ENCODE measurements around the gene VASH1. TPM values are rescaled to one million over a fixed set of nuclear protein-coding genes. Genes with fewer than 3 reads are reported as not detected.

Gene VASH1
- total RNA-seq = 8.6 and 8.7 TPM in 2 replicates

DNA sequence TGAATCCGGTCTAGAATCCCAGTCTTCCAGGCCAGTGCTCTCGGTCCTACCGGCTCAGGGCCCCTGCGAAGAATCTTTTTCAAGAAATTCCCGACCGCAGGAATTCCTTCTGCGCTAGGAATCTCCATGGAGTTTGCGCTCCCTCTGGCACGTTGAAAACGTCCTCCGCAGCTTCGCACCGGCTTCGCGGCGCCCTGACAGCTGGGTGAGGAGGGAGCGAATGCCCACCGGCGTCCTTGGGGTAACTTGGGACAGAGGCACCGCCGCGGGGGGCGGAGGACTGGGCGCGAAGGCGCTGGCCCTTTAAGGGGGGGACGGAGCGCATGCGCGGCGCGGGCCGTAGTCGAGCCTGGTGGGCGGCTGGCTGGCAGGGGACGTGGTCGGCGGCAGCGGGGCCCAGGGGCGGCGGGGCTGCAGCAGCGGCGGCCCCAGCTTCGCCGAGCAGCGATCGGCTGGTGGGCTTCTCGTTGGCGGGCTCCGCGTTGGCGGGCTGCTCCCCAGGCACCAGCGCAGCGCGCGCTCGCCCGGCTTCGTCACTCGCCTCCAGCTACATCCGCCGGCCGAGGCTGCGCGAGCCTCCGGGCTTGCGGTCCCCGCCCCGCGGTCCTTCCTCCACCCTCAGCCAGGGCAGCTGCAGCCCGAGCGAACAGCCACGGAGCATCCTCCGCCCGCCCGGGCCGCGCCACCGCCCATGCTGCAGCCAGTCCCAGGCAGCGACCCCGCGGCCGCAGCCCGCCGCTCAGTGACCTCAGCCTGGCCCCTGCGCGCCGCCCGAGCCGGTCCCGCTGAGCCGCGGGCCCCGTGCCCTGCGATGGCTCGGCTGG lies at the start of gene VASH1:
VASH1 (plus strand) TSS at position 333 of the 824 bp plus-strand sequence. CDS start 1,354 bp downstream, outside the sequence.
- Histone ChIP-seq H3K4me3 (ENCODE audit: low read depth, low read length) (peak within 1 kb of the TSS; percentile 66), H3K36me3 (ENCODE audit: control insufficient read depth, insufficient read depth, low read length) (no peaks in the 10 kb centered on the region), H3K27me3 (ENCODE audit: control insufficient read depth, insufficient read depth, low read length) (peaks cover 9% of the 10 kb centered on the region)
- DNase-seq (ENCODE audit: low read depth) = no peak
- TF ChIP-seq CTCF (IDR thresholded peaks at IDR 0.05; ENCODE audit: insufficient read depth, low read length, poor library complexity, severe bottlenecking) = no peak

DNA sequence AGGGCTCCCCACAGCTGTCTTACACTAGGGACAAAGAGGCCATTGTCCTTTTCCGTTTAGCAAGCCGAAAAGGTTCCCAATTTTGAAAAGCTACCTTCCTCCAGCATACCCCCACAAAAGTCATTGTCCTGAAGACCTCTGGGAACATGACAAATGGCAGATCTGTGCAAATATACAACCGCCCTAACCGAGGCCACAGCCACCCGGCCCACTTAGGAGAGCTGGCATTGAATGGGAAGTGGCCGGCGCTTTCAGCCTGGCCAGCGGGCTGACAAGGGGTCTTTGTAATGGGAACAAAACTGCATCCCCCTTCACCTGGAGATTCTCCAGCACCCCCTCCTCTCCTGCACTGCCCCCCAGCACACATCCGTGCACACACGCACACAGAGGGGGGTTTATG lies 48.1 kb upstream of the VASH1 start:
- no peak for TF ChIP-seq CTCF (IDR thresholded peaks at IDR 0.05; ENCODE audit: insufficient read depth, low read length, poor library complexity, severe bottlenecking)
- no peaks in the 10 kb centered on the region for H3K36me3 ChIP-seq (ENCODE audit: control insufficient read depth, insufficient read depth, low read length)
- no peak overlapping the region for H3K4me3 ChIP-seq (ENCODE audit: low read depth, low read length)
- DNase-seq (ENCODE audit: low read depth) = no peak
- no peaks in the 10 kb centered on the region for H3K27me3 ChIP-seq (ENCODE audit: control insufficient read depth, insufficient read depth, low read length)

DNA sequence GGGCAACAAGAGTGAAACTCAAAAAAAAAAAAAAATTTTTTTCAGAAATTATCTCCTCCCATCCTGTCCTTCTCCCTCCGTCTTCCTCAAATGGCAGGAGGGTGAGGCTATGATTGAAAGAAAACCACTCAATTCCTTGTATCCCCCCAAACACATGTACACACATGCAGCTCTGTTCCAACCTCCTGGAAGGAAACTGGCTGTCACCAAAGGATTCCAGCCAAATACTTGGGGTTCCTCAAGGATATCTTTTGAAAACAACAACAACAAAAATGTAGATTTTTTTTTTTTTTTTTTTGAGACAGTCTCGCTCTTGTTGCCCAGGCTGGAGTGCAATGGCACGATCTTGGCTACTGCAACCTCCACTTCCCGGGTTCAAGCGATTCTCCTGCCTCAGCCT lies 46.8 kb upstream of the VASH1 start:
- no peak overlapping the region for H3K4me3 ChIP-seq (ENCODE audit: low read depth, low read length)
- no peak for TF ChIP-seq CTCF (IDR thresholded peaks at IDR 0.05; ENCODE audit: insufficient read depth, low read length, poor library complexity, severe bottlenecking)
- no peak for DNase-seq (ENCODE audit: low read depth)
- no peaks in the 10 kb centered on the region for H3K36me3 ChIP-seq (ENCODE audit: control insufficient read depth, insufficient read depth, low read length)
- H3K27me3 ChIP-seq (ENCODE audit: control insufficient read depth, insufficient read depth, low read length) = no peaks in the 10 kb centered on the region

- no peaks in the 10 kb centered on the region for H3K36me3 ChIP-seq (ENCODE audit: control insufficient read depth, insufficient read depth, low read length)
- TF ChIP-seq CTCF (IDR thresholded peaks at IDR 0.05; ENCODE audit: insufficient read depth, low read length, poor library complexity, severe bottlenecking) = no peak
- DNase-seq (ENCODE audit: low read depth) = no peak
- no peak overlapping the region for H3K4me3 ChIP-seq (ENCODE audit: low read depth, low read length)
- H3K27me3 ChIP-seq (ENCODE audit: control insufficient read depth, insufficient read depth, low read length) = no peaks in the 10 kb centered on the region
Observed at GRCh38 chr14:76715101-76715500, 46.2 kb upstream of the VASH1 start.

DNA sequence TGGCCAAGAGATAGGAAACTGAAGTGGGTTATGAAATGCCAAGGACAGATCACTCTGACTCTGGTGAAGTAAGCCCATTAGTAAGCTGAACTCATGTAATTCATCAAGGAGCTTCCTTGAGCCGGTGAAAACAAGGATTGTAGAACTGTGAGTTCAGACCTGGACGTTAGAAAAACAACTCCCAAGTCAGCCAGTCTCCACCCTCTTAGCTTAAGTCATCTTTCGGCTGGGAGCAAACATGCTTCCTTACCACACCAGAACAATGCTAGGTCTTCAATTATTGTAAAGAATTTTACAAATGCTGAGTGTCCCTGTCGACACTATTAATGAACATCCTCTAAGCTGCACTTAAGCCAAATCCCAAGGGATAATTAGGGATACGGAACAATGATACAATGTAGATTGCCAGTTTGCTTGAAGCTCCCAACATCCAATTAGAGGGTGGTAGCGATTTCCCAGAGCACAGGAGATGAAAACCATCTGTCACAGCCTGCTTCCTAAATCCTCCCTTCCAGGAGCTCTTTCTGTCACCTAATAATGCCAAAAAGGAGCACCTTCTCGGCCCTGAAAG lies 45.7 kb upstream of the VASH1 start:
- DNase-seq (ENCODE audit: low read depth) = no peak
- Histone ChIP-seq H3K36me3 (ENCODE audit: control insufficient read depth, insufficient read depth, low read length) (no peaks in the 10 kb centered on the region), H3K27me3 (ENCODE audit: control insufficient read depth, insufficient read depth, low read length) (no peaks in the 10 kb centered on the region), H3K4me3 (ENCODE audit: low read depth, low read length) (no peak overlapping the region)
- TF ChIP-seq CTCF (IDR thresholded peaks at IDR 0.05; ENCODE audit: insufficient read depth, low read length, poor library complexity, severe bottlenecking) = no peak
